ENCODE measurements around the gene TMEM63A. TPM values are rescaled to one million over a fixed set of nuclear protein-coding genes. Genes with fewer than 3 reads are reported as not detected.

Gene TMEM63A
- total and polyA plus RNA-seq, 10 of the 15 experiments (the other 5 are each of a cell fraction or from before 2014, with no cell fraction given): 1.3 to 33.5 (median 15.2) TPM

DNA sequence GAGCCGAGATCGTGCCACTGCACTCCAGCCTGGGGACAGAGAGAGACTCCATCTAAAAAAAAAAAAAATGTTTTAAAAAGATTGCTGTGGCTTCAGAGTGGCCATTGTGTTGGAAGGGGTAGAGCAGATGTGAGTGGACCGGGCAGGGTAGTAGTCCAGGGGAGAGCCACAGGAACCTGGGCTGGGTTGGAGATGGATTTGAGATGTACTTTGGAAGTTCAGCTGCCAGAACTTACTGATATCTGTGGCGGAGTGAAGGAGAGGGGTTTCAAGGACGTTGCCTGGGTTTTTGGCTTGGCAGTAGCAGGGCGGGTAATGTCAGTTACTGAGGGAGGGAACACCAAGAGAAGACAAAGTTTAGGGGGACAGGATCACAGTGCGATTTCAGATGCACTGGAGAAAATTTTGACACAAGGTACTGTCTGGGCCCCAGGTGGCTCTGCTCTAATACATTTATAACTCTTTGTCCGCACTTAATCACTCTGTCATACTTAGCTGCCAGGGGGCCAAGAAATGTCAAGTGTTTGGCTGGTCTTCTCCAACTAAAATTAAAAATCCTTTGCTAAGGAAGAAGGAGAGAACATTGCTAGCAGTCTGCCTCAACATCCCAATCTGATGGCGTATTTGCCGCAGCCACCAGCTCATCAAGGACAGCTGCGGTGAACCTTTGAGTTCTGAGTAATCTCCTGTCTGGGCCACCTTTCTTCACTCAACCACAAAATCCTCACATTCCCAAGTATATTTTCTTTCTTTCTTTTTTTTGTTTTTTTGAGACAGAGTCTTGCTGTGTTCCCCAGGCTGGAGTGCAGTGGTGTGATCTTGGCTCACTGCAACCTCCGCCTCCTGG, 62.6 kb downstream of the TMEM63A start (continued):
- TF ChIP-seq, protein P1, sequence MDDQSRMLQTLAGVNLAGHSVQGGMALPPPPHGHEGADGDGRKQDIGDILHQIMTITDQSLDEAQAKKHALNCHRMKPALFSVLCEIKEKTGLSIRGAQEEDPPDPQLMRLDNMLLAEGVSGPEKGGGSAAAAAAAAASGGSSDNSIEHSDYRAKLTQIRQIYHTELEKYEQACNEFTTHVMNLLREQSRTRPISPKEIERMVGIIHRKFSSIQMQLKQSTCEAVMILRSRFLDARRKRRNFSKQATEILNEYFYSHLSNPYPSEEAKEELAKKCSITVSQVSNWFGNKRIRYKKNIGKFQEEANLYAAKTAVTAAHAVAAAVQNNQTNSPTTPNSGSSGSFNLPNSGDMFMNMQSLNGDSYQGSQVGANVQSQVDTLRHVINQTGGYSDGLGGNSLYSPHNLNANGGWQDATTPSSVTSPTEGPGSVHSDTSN (IDR thresholded peaks at IDR 0.05; ENCODE audit: insufficient replicate concordance, low read depth, low read length): no peak
- TF ChIP-seq BRCA1 (IDR thresholded peaks at IDR 0.05; ENCODE audit: low read depth, low read length): no peak
- TF ChIP-seq RFX5 (IDR thresholded peaks at IDR 0.05; ENCODE audit: low read depth, low read length): no peak
- no peak for TF ChIP-seq KAT2A (conservative IDR thresholded peaks at IDR 0.05; ENCODE audit: control insufficient read depth, low read depth, low read length)

DNA sequence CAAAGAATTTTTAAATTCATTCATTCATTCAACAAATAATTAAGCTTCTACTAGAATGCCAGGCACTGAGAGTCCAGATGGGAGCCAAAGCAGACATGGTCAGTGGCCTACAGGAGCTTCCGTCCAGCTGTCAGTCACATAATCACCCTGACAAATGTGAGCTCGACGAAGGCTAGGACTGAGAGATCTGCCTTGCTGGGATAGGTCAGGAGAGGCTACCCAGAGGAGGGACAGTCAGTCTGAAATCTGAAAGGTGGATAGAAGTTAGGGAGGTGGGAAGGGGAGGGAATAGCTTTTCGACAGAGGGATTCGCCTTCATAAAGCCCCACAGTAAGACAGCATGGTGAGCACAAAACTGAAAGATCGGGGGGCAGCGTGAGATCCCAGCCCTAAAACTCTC, 64.0 kb downstream of the TMEM63A start:
- BruUV-seq (replicated peaks): no TSS peak
- Histone ChIP-seq H3K27ac (ENCODE audit: control insufficient read depth, insufficient read depth) (no peak overlapping the region), H3K4me3 (no peak overlapping the region), H3K4me1 (ENCODE audit: control insufficient read depth, insufficient read depth, low read length) (no peaks in the 10 kb centered on the region), H3K9me3 (replicated peaks; ENCODE audit: control insufficient read depth, insufficient read depth, low read length) (no peaks in the 10 kb centered on the region), H3K9ac (ENCODE audit: control insufficient read depth, insufficient read depth, low read length) (no peak overlapping the region), H3K36me3 (ENCODE audit: control insufficient read depth in 2 of 2, insufficient read depth in 2 of 2, low read length in 1 of 2) (no peaks in the 10 kb centered on the region), H2AFZ (ENCODE audit: control insufficient read depth, low read depth, low read length) (no peak overlapping the region), H4K20me1 (ENCODE audit: control insufficient read depth, insufficient read depth) (no peaks in the 10 kb centered on the region), H3K4me2 (ENCODE audit: control insufficient read depth, insufficient read depth) (no peak overlapping the region), H3K27me3 (replicated peaks in 1 of 2; ENCODE audit: control insufficient read depth in 2 of 2, insufficient read depth in 2 of 2, low read length in 1 of 2) (no peaks in the 10 kb centered on the region), H3K79me2 (ENCODE audit: control insufficient read depth, insufficient read depth, low read length) (no peaks in the 10 kb centered on the region)
- in situ Hi-C loops (cut with MboI): no loop called here
- FAIRE-seq (no peak), ATAC-seq (no peak), DNase-seq (ENCODE audit: low read depth, low spot score) (no peak)
- WGBS (ENCODE audit: insufficient coverage, insufficient replicate concordance, low lambda C conversion rate, missing lambda C conversion rate): 91% methylated on average over 7 of the region's 7 CpGs
- intact Hi-C loops (cut with micrococcal nuclease; ENCODE audit: unreplicated experiment): no loop called here
- RAD21 ChIA-PET (ENCODE audit: unreplicated experiment): no interaction called here
- SMC1A ChIA-PET (ENCODE audit: uncharacterized antibody, unreplicated experiment): interaction anchor here (0.7 kb wide), 1 partner anchor 1222 kb away, joined by 3 read pairs; no protein-coding TSS in a partner anchor
- CTCF ChIA-PET: interaction anchor here (0.9 to 1.1 kb wide), 2 partner anchors 34 to 41 kb away, joined by 3 to 4 read pairs; partner anchors contain the start of gene SRP9
- POLR2A ChIA-PET: no interaction called here
- TF ChIP-seq ZNF274 (IDR thresholded peaks at IDR 0.05; ENCODE audit: insufficient read depth, insufficient read length): no peak
- TF ChIP-seq ZZZ3 (IDR thresholded peaks at IDR 0.05; ENCODE audit: control insufficient read depth, insufficient read length, low read depth): no peak
- no peak for TF ChIP-seq ASH2L (IDR thresholded peaks at IDR 0.05; ENCODE audit: borderline replicate concordance, low read depth)
- TF ChIP-seq HCFC1 (IDR thresholded peaks at IDR 0.05; ENCODE audit: low read length): no peak
- TF ChIP-seq, protein P2, sequence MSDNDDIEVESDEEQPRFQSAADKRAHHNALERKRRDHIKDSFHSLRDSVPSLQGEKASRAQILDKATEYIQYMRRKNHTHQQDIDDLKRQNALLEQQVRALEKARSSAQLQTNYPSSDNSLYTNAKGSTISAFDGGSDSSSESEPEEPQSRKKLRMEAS (IDR thresholded peaks at IDR 0.05; ENCODE audit: low read depth, low read length): no peak
- TF ChIP-seq EGR1 (IDR thresholded peaks at IDR 0.05; ENCODE audit: borderline replicate concordance in 1 of 2, low read depth in 2 of 2, low read length in 2 of 2): no peak
- TF ChIP-seq FOS (IDR thresholded peaks at IDR 0.05; ENCODE audit: borderline replicate concordance, extremely low read depth, insufficient read length): no peak
- TF ChIP-seq CHD2 (IDR thresholded peaks at IDR 0.05; ENCODE audit: borderline replicate concordance, low read depth, low read length): no peak
- TF ChIP-seq, protein P3, sequence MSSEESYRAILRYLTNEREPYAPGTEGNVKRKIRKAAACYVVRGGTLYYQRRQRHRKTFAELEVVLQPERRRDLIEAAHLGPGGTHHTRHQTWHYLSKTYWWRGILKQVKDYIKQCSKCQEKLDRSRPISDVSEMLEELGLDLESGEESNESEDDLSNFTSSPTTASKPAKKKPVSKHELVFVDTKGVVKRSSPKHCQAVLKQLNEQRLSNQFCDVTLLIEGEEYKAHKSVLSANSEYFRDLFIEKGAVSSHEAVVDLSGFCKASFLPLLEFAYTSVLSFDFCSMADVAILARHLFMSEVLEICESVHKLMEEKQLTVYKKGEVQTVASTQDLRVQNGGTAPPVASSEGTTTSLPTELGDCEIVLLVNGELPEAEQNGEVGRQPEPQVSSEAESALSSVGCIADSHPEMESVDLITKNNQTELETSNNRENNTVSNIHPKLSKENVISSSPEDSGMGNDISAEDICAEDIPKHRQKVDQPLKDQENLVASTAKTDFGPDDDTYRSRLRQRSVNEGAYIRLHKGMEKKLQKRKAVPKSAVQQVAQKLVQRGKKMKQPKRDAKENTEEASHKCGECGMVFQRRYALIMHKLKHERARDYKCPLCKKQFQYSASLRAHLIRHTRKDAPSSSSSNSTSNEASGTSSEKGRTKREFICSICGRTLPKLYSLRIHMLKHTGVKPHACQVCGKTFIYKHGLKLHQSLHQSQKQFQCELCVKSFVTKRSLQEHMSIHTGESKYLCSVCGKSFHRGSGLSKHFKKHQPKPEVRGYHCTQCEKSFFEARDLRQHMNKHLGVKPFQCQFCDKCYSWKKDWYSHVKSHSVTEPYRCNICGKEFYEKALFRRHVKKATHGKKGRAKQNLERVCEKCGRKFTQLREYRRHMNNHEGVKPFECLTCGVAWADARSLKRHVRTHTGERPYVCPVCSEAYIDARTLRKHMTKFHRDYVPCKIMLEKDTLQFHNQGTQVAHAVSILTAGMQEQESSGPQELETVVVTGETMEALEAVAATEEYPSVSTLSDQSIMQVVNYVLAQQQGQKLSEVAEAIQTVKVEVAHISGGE (CRISPR knock-in tag; IDR thresholded peaks at IDR 0.05): no peak
